GM12864 (cell line): Measurements from ENCODE around the gene KREMEN1.

ENCODE experiments used
- DNase-seq: peaks from one replicate; pipeline ENCODE4 v3.0.0-alpha.2; 2011; ENCODE audit warnings: low read depth
- H3K4me3 ChIP-seq: 2 replicates; pipeline ENCODE4 v1.5.1; 2011; ENCODE audit warnings: mild to moderate bottlenecking, low read depth, low read length, control low read depth
- CTCF ChIP-seq: IDR thresholded peaks from 2 replicates; pipeline ENCODE4 v1.5.1; 2011; ENCODE audit warnings: low read depth, mild to moderate bottlenecking, moderate library complexity, low read length, control low read depth, inconsistent platforms; ENCODE audit errors: missing control alignments

KREMEN1 gene

GRCh38 chr22:29142116-29142515 is 69.3 kb downstream of the KREMEN1 start:
- no peak overlapping the region for H3K4me3 ChIP-seq
- no peak for TF ChIP-seq CTCF
- no peak for DNase-seq

DNA sequence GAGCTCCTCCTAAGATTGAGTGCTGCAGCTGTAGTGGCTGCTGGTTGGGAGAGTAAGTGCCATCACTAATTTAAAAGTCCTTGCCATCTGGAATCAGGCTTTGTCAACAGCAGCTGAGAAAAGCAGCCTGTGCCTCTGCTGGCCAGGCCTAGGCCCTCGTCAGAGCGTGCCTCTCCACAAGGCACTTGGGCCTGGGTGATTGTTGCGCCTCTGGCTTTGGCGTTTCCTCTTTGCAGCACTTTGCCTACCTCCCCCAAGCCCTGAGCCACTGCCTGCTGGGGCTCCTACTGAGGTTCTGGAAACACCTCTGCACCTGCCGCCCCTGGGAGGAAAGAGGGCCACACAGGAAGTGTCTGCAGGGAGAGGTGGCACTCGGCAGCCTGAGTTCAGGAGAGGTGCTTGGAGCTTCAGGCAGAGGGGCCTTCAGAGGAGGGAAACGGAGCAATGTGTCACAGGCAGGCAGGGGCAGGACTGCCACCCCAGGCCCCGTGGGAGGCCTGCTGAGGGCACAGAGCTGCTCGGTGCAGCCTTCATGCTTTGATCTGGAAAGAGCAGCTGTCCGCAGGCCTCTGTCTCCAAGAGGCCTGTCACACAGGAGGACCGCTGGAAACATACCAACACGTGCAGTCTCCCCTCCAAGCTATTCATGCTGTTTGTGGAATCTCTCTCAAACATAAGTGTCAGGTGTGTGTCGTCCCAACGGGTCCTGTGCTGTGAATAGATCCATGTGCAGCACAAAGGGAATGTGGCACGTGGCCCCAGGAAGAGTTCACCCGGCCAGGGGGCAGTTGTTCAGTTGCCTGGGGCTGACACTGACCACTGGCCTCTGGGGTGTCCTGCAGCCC is 71.3 kb downstream of the KREMEN1 start:
- no peak overlapping the region for H3K4me3 ChIP-seq
- DNase-seq: no peak
- no peak for TF ChIP-seq CTCF

- H3K4me3 ChIP-seq: no peak overlapping the region
- no peak for DNase-seq
- TF ChIP-seq CTCF: no peak
Measured at GRCh38 chr22:29144786-29145160, 71.9 kb downstream of the KREMEN1 start.

- H3K4me3 ChIP-seq: no peak overlapping the region
- no peak for TF ChIP-seq CTCF
- no peak for DNase-seq
Measured at GRCh38 chr22:29145321-29146072, 72.7 kb downstream of the KREMEN1 start.

GRCh38 chr22:29146091-29146560 is 73.3 kb downstream of the KREMEN1 start:
- no peak overlapping the region for H3K4me3 ChIP-seq
- DNase-seq: no peak
- TF ChIP-seq CTCF: no peak

DNA sequence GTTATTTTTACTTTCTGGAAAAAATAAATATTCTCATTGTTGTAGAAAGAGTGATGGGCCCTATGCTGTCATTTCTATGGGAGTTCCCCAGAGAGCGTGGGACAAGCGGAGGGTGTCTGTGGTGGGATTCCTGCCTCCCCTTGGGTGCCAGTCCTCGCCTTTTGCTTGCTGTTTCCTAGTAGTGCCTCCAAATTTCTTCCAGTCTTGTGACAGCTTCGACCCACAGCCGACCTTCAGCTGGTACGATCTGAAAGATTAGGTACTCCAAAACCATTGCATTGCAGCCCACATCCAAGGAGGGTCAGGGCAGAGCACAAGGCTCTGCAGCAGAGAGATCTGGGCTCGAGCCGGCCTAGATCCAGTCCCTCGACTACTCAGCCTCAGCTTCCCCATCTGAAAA is 73.9 kb downstream of the KREMEN1 start:
- DNase-seq: no peak
- no peak for TF ChIP-seq CTCF
- no peak overlapping the region for H3K4me3 ChIP-seq
